K562 (cell line): ENCODE results near the gene SEC24C.

Experiments
- BHLHE40 ChIP-seq: IDR thresholded peaks from 2 replicates; pipeline ENCODE4 v1.6.1; 2011; ENCODE audit warnings: low read length, improper control_type of control experiment
- CHD1 ChIP-seq: fragments of 200-600 bp; sonication (generic); IDR thresholded peaks from one replicate; pipeline ENCODE4 v1.6.1; 2012; ENCODE audit warnings: mild to moderate bottlenecking, moderate library complexity, low read length, inconsistent platforms
- FOXM1 ChIP-seq, 2 experiments: fragments of 450-650 bp in 1 of 2; sonication (generic) in 1 of 2; formaldehyde crosslinking in 1 of 2; IDR thresholded peaks; 2 replicates each; pipeline versions ENCODE4 v1.6.1 to v1.9.0; 2017 to 2022; ENCODE audit warnings: low read depth in 2 of 2, mild to moderate bottlenecking in 2 of 2, missing genetic modification reagents in 1 of 2, moderate library complexity in 1 of 2
- PREB ChIP-seq: sonication (generic); formaldehyde crosslinking; IDR thresholded peaks from 2 replicates; pipeline ENCODE4 v1.8.1; 2023; ENCODE audit warnings: mild to moderate bottlenecking, missing genetic modification reagents
- SP1 ChIP-seq: sonication (generic); formaldehyde crosslinking; IDR thresholded peaks from 2 replicates; pipeline ENCODE4 v1.8.1; 2022; ENCODE audit warnings: mild to moderate bottlenecking, missing genetic modification reagents

GRCh38 chr10:73765066-73765465 is 20.9 kb downstream of the SEC24C start:
- TF ChIP-seq BHLHE40 (no peak), CHD1 (no peak), SP1 (CRISPR knock-in tag) (no peak), FOXM1 (IDR thresholded peaks at IDR 0.05; ENCODE audit: low read depth) (no peak), FOXM1 (CRISPR knock-in tag; IDR thresholded peaks at IDR 0.05; ENCODE audit: low read depth) (no peak), PREB (CRISPR knock-in tag) (no peak)
